ENCODE measurements around the gene TXNL4A. TPM values are rescaled to one million over a fixed set of nuclear protein-coding genes. Genes with fewer than 3 reads are reported as not detected.

TXNL4A gene
- total RNA-seq, 2 experiments from 2014 or later = 55.0 to 55.7 TPM

DNA sequence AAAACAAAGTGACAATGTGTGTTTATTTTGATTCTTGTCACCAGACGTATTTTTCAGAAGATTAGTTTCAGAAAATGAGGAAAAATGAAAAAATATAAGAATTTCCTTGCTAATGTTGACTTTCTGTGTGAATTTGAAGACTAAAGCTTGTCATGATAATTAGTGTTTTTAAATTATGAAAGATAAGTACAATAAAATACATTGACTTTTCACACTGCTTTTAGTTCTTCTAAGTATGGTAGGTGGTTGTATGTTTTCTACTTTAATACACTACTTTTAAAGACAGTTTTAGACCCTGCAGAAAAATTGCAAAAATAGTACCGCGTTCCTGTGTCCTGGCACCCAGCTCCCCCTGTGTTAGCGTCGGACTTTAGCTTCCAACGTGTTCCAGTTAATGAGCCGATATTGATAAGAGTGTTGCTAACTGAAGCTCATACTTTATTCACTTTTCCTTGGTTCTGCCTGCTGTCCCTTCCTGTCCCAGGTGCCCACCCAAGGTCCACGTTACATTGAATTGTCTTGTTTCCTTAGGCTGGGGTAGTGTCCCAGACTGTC, 46.6 kb upstream of the TXNL4A start:
- peaks cover 23% of the 10 kb centered on the region for H3K4me1 ChIP-seq (ENCODE audit: insufficient read depth, low read length)
- ATAC-seq (ENCODE audit: poor library complexity) (no peak), DNase-seq (no peak)
- ChIA-PET POLR2A (interaction anchor here (2.5 to 2.9 kb wide), 5 partner anchors 47 to 356 kb away, joined by 11 to 26 read pairs (median 17); partner anchors contain the start of genes ADNP2, CTDP1, HSBP1L1 and SLC66A2), CTCF (interaction anchor here (1.0 to 1.5 kb wide), 2 partner anchors 10 to 71 kb away, joined by 3 to 4 read pairs; no protein-coding TSS in a partner anchor)
- intact Hi-C loops (cut with DNase I, micrococcal nuclease) = loop anchor here (1.0 to 10.0 kb wide), 8 partner anchors 73 to 968 kb away; partner anchors contain the start of genes ADNP2 (in 1 of the 2), ATP9B (in 1 of the 2), CTDP1 (in 1 of the 2) and SLC66A2 (in 1 of the 2)
- H3K9me3 Mint-ChIP-seq = no peaks in the 10 kb centered on the region
- TF ChIP-seq, protein P1, sequence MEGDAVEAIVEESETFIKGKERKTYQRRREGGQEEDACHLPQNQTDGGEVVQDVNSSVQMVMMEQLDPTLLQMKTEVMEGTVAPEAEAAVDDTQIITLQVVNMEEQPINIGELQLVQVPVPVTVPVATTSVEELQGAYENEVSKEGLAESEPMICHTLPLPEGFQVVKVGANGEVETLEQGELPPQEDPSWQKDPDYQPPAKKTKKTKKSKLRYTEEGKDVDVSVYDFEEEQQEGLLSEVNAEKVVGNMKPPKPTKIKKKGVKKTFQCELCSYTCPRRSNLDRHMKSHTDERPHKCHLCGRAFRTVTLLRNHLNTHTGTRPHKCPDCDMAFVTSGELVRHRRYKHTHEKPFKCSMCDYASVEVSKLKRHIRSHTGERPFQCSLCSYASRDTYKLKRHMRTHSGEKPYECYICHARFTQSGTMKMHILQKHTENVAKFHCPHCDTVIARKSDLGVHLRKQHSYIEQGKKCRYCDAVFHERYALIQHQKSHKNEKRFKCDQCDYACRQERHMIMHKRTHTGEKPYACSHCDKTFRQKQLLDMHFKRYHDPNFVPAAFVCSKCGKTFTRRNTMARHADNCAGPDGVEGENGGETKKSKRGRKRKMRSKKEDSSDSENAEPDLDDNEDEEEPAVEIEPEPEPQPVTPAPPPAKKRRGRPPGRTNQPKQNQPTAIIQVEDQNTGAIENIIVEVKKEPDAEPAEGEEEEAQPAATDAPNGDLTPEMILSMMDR (IDR thresholded peaks at IDR 0.05) = no peak
- peaks cover 41% of the 10 kb centered on the region for H3K4me1 Mint-ChIP-seq (ENCODE audit: low read depth)
- peaks cover 39% of the 10 kb centered on the region for H3K36me3 Mint-ChIP-seq (ENCODE audit: low read depth)
- H3K27me3 ChIP-seq (ENCODE audit: control insufficient read depth in 1 of 2, insufficient read depth in 2 of 2, low read length in 2 of 2) = no peaks in the 10 kb centered on the region
- H3K36me3 ChIP-seq (ENCODE audit: insufficient read depth, low read length) = peaks cover 13% of the 10 kb centered on the region
- peak overlapping the region; percentile 91 for H3K27ac Mint-ChIP-seq
- peak overlapping the region; percentile 74 to 82 for H3K27ac ChIP-seq (ENCODE audit: low read depth in 1 of 2, low read length in 2 of 2)
- H3K4me3 Mint-ChIP-seq = peak overlapping the region; percentile 81
- peak overlapping the region; percentile 92 for H3K4me3 ChIP-seq (ENCODE audit: low read length)
- no peaks in the 10 kb centered on the region for H3K9me3 ChIP-seq (ENCODE audit: control insufficient read depth in 1 of 2, insufficient read depth in 1 of 2, low read length in 2 of 2)
- no peaks in the 10 kb centered on the region for H3K27me3 Mint-ChIP-seq

DNA sequence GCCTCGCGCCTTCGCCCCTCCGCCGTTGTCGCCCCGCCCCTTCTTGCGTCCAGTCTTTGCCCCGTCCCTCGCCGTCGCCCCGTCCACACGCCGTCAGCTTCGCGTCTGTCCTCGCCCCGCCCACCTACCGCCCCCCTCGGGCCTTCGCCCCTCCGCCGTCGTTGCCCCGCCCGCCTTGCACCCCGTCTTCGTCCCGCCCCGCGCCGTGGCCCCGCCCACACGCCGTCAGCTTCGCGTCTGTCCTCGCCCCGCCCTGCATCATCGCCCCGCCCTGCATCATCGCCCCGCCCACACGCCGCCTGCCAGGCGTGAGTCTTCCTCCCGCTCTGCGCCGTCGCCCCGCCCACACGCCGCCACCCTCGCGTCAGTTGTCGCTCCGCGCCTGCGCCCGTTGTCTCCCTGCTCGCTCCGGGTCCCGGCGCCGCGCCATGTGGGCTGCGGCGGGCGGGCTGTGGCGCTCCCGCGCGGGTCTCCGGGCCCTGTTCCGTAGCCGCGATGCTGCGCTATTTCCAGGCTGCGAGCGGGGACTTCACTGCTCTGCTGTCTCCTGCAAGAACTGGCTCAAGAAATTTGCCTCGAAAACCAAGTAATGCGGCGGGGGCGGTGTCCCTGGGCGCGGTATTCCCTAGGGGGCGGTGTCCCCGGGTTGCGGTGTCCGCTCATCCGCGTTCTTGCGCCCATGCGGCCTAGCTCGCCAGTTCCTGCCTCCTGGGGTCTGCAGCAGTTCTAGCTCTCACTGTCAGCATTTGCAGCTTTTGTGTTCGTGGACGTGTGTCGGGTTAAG, 45.9 kb upstream of the TXNL4A start, which contains the start of gene RBFA:
Gene RBFA, plus strand, starts transcription at position 367 of the 784 bp plus-strand sequence. Its CDS starts 62 bp downstream, at position 429.
- Histone ChIP-seq H3K9me3 (ENCODE audit: control insufficient read depth in 1 of 2, insufficient read depth in 1 of 2, low read length in 2 of 2) (no peaks in the 10 kb centered on the region), H3K27me3 (ENCODE audit: control insufficient read depth in 1 of 2, insufficient read depth in 2 of 2, low read length in 2 of 2) (no peaks in the 10 kb centered on the region), H3K4me3 (ENCODE audit: low read length) (peak within 1 kb of the TSS; percentile 92), H3K36me3 (ENCODE audit: insufficient read depth, low read length) (peaks cover 13% of the 10 kb centered on the region), H3K4me1 (ENCODE audit: insufficient read depth, low read length) (peaks cover 23% of the 10 kb centered on the region), H3K27ac (ENCODE audit: low read depth in 1 of 2, low read length in 2 of 2) (peak within 1 kb of the TSS; percentile 83 to 96)
- H3K4me3 Mint-ChIP-seq = peak within 1 kb of the TSS; percentile 81
- TF ChIP-seq, protein P1 (IDR thresholded peaks at IDR 0.05) = peak; percentile 53
- ChIA-PET CTCF (interaction anchor here (1.0 to 1.5 kb wide), 3 partner anchors 9 to 72 kb away, joined by 3 to 5 read pairs (median 4); partner anchors contain the start of gene HSBP1L1), POLR2A (interaction anchor here (0.8 to 2.9 kb wide), 9 partner anchors 10 to 628 kb away, joined by 3 to 26 read pairs (median 11); partner anchors contain the start of genes ADNP2, CTDP1, HSBP1L1 and SLC66A2)
- H3K27me3 Mint-ChIP-seq = no peaks in the 10 kb centered on the region
- intact Hi-C loops (cut with DNase I, micrococcal nuclease) = loop anchor here (1.0 to 10.0 kb wide), 8 partner anchors 74 to 967 kb away; partner anchors contain the start of genes ADNP2 (in 1 of the 2), ATP9B (in 1 of the 2), CTDP1 (in 1 of the 2) and SLC66A2 (in 1 of the 2)
- H3K36me3 Mint-ChIP-seq (ENCODE audit: low read depth) = peaks cover 38% of the 10 kb centered on the region
- H3K27ac Mint-ChIP-seq = peak within 1 kb of the TSS; percentile 91
- peaks cover 41% of the 10 kb centered on the region for H3K4me1 Mint-ChIP-seq (ENCODE audit: low read depth)
- DNase-seq (peak; percentile 99 to 100 (median 100)), ATAC-seq (ENCODE audit: poor library complexity) (peak; percentile 77)
- peaks cover 3% of the 10 kb centered on the region for H3K9me3 Mint-ChIP-seq

Measured in CD4-positive, alpha-beta T cell (primary cell).